Measurements from ENCODE around the gene DNER.

The DNER gene

GRCh38 chr2:229313591-229313990, 400.8 kb downstream of the DNER start:
- no peak for DNase-seq
